ENCODE measurements around the gene EBF3.

- no peak for TF ChIP-seq CTCF (IDR thresholded peaks at IDR 0.05)
- TF ChIP-seq POLR2A (IDR thresholded peaks at IDR 0.05): no peak
Measured at GRCh38 chr10:129958629-129959543, 5.2 kb downstream of the EBF3 start.

Data from Peyer's patch (tissue), 4 donors.